Panc1 (cell line): Measurements from ENCODE around the gene HS6ST3. TPM values are rescaled to one million over a fixed set of nuclear protein-coding genes. Genes with fewer than 3 reads are reported as not detected.

Source experiments
- ATAC-seq: fragments of 200-7000 bp; cut with Tn5 transposase; 2 replicates; pipeline ENCODE4 v1.9.1; 2020; ENCODE audit warnings: mild to moderate bottlenecking, moderate library complexity
- BruUV-seq: library from RNA; stranded (reverse); fragments of 400-500 nt; replicated peaks from 2 replicates; lab custom pipeline; 2021; lab: Mats Ljungman, UMichigan
- CTCF ChIA-PET: fragments of 300-600 bp; sonication (Branson Sonifier 250); formaldehyde crosslinking; loops from one replicate; lab custom pipeline; 2022; ENCODE audit warnings: antibody characterized with exemption; lab: Charles Lee
- POLR2A ChIA-PET: fragments of 300-600 bp; sonication (Branson Sonifier 250); formaldehyde crosslinking; loops from one replicate; lab custom pipeline; 2022; ENCODE audit warnings: antibody characterized with exemption; lab: Charles Lee
- DNase-seq: peaks from one replicate; pipeline ENCODE4 v3.0.0-alpha.2; 2010; ENCODE audit warnings: low read depth, low spot score
- H3K27ac ChIP-seq: 2 replicates; pipeline ENCODE4 v1.5.1; 2011; ENCODE audit warnings: mild to moderate bottlenecking, low read length, inconsistent platforms
- H3K27me3 ChIP-seq: fragments of 200-500 bp; sonication (Bioruptor generic); 2 replicates; pipeline ENCODE4 v1.6.0; 2014; ENCODE audit warnings: low read length, inconsistent platforms; ENCODE audit not compliant: control insufficient read depth, insufficient read depth
- H3K36me3 ChIP-seq: fragments of 200-500 bp; sonication (Bioruptor generic); 2 replicates; pipeline ENCODE4 v1.5.1; 2014; ENCODE audit warnings: inconsistent platforms, mild to moderate bottlenecking, low read length, moderate library complexity; ENCODE audit not compliant: control insufficient read depth, insufficient read depth
- H3K4me1 ChIP-seq: 2 replicates; pipeline ENCODE4 v1.5.1; 2011; ENCODE audit warnings: inconsistent platforms, mild to moderate bottlenecking, low read length, moderate library complexity; ENCODE audit not compliant: control insufficient read depth, insufficient read depth
- H3K4me3 ChIP-seq, 2 experiments: 2 replicates each; pipeline ENCODE4 v1.5.1; 2011 to 2012; ENCODE audit warnings: low read depth in 2 of 2, low read length in 2 of 2, mild to moderate bottlenecking in 2 of 2, inconsistent platforms in 1 of 2, moderate library complexity in 1 of 2
- H3K9me3 ChIP-seq: fragments of 200-500 bp; sonication (Bioruptor generic); 2 replicates; pipeline ENCODE4 v1.5.1; 2014; ENCODE audit warnings: low read depth, mild to moderate bottlenecking, inconsistent platforms, low read length, moderate library complexity; ENCODE audit not compliant: control insufficient read depth, insufficient read depth
- CTCF ChIP-seq: fragments of 450-650 bp; IDR thresholded peaks from 2 replicates; pipeline ENCODE4 v1.5.1; 2017; ENCODE audit warnings: mild to moderate bottlenecking
- POLR2AphosphoS5 ChIP-seq: IDR thresholded peaks from 2 replicates; pipeline ENCODE4 v1.6.1; 2012; ENCODE audit warnings: mild to moderate bottlenecking, low read depth, low read length, moderate library complexity
- REST ChIP-seq, 2 experiments: IDR thresholded peaks; 2 replicates each; pipeline ENCODE4 v1.6.1; 2011 to 2012; ENCODE audit warnings: low read depth in 2 of 2, control low read depth in 1 of 2, low read length in 1 of 2, mild to moderate bottlenecking in 1 of 2, moderate library complexity in 1 of 2; ENCODE audit not compliant: insufficient read depth in 1 of 2
- SIN3A ChIP-seq: IDR thresholded peaks from 2 replicates; pipeline ENCODE4 v1.6.1; 2012; ENCODE audit warnings: low read depth, mild to moderate bottlenecking, low read length, moderate library complexity, borderline replicate concordance; ENCODE audit not compliant: insufficient read depth
- TCF7L2 ChIP-seq: IDR thresholded peaks from 2 replicates; pipeline ENCODE4 v1.6.1; 2011; ENCODE audit warnings: mild to moderate bottlenecking, low read depth, low read length, inconsistent platforms
- in situ Hi-C: cut with HindIII; loops from 2 replicates; pipeline ENCODE4 v1.10.0; 2016; ENCODE audit warnings: low sequenced_read_pairs, low pct_unique_long_range_greater_than_20kb
- intact Hi-C: fragments of 100-400 bp; cut with micrococcal nuclease; formaldehyde crosslinking; loops from one replicate; pipeline ENCODE4 v1.10.0; 2022; ENCODE audit not compliant: unreplicated experiment
- total RNA-seq: library from RNA; stranded (reverse); gene quantifications from one replicate; pipeline ENCODE4 v1.2.1, GENCODE V29; 2021; ENCODE audit not compliant: unreplicated experiment

Gene HS6ST3
- total RNA-seq, 1 experiment from 2014 or later: 0.13 TPM

DNA sequence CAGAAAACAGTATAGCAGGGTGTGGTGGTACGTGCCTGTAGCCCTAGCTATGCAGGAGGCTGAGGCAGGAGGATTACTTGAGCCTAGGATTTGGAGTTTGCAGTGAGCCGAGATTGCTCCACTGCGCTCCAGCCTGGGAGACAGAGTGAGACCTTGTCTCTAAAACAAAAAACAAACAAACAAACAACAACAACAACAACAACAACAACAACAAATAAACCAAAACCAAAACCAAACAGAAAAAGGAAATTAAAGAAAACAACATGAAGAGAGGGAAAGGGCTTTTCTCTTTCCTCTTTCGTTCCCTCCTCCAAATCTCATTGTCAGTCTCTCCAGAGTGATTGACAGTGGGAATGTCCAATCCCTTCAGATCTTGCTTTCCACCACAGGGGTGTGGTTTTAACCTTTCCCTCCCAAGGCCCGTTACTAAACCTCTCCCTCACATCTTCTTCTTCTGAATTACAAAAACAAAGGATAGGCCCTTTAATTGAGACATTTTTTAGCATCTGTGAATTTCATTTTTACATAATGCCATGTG lies 341.2 kb downstream of the HS6ST3 start:
- ATAC-seq (no peak), DNase-seq (no peak)
- in situ Hi-C loops (no loop called here), intact Hi-C loops (no loop called here)
- TF ChIP-seq POLR2AphosphoS5: no peak
- no peak for TF ChIP-seq TCF7L2
- no peaks in the 10 kb centered on the region for H3K36me3 ChIP-seq
- no peaks in the 10 kb centered on the region for H3K27me3 ChIP-seq
- no peak overlapping the region for H3K4me3 ChIP-seq
- H3K9me3 ChIP-seq: no peaks in the 10 kb centered on the region
- POLR2A ChIA-PET: no interaction called here
- no TSS peak for BruUV-seq
- CTCF ChIA-PET: no interaction called here
- H3K27ac ChIP-seq: no peak overlapping the region
- no peaks in the 10 kb centered on the region for H3K4me1 ChIP-seq

DNA sequence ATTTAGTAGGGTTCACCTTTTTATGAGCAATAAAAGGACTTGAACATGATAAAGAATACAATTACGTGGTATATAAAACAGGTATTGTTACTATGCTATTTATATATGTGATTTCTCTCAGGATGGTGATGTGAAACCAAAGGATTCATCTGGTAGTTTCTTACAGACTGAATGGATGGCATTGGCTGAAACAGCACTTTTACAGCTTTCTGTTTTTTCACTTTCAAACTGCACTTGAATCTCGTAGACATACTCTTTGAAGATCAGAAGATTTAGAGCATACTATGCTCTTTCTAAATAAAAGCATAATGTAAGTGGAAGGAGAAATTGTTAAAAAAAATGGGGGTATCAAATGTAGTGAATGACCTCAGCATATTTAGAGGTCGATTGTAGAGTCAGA lies 354.8 kb downstream of the HS6ST3 start:
- no peak for TF ChIP-seq SIN3A
- TF ChIP-seq TCF7L2: no peak
- no peak for TF ChIP-seq REST (IDR thresholded peaks at IDR 0.05; ENCODE audit: insufficient read depth in 1 of 2, low read depth in 2 of 2, low read length in 1 of 2)
- TF ChIP-seq POLR2AphosphoS5: no peak
- no peak for TF ChIP-seq CTCF
- CTCF ChIA-PET: no interaction called here
- no peak for ATAC-seq

DNA sequence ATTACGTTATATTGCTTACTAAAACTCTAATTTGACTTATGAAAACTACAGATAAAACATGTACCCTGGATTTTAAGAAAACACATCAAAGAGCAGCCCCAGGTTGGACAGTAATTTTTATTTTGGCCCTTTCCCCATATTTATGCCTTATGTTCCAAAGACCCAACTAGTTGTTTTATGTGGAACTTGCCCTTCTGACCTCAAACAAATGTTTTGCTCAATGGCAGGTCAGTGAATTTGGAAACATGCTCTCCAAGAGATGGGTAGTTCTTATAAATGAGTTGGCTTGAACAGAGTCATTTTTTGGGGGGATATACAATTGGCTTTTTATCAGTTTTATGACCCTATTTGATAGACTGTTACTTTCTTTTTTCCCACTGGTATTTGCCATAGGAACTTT lies 360.0 kb downstream of the HS6ST3 start:
- no peak for TF ChIP-seq SIN3A
- Histone ChIP-seq H3K27ac (no peak overlapping the region), H3K4me3 (no peak overlapping the region), H3K4me1 (no peaks in the 10 kb centered on the region), H3K27me3 (no peaks in the 10 kb centered on the region), H3K36me3 (no peaks in the 10 kb centered on the region), H3K9me3 (no peaks in the 10 kb centered on the region)
- DNase-seq (no peak), ATAC-seq (no peak)
- BruUV-seq: no TSS peak
- ChIA-PET POLR2A (no interaction called here), CTCF (no interaction called here)
- intact Hi-C loops: no loop called here
- in situ Hi-C loops: no loop called here

More for the DNA sequence above, 354.8 kb downstream of the HS6ST3 start:
- DNase-seq: no peak
- H3K27me3 ChIP-seq: no peaks in the 10 kb centered on the region
- POLR2A ChIA-PET: no interaction called here
- H3K4me3 ChIP-seq: no peak overlapping the region
- H3K4me1 ChIP-seq: no peaks in the 10 kb centered on the region
- no TSS peak for BruUV-seq
- intact Hi-C loops (no loop called here), in situ Hi-C loops (no loop called here)
- H3K9me3 ChIP-seq: no peaks in the 10 kb centered on the region
- H3K36me3 ChIP-seq: no peaks in the 10 kb centered on the region
- H3K27ac ChIP-seq: no peak overlapping the region
